Testis (tissue), 2 donors: ENCODE data around the gene VPS51.

ENCODE experiments used
- CTCF ChIP-seq, 3 experiments: fragments of 450-650 bp in 2 of 3; fragments of 200-600 bp in 1 of 3; sonication (generic) in 1 of 3; IDR thresholded peaks; one replicate each; pipeline ENCODE4 v1.5.1; 2016 to 2019; ENCODE audit warnings: antibody characterized with exemption in 3 of 3, mild to moderate bottlenecking in 2 of 3, moderate library complexity in 1 of 3
- POLR2A ChIP-seq: fragments of 450-650 bp; IDR thresholded peaks from one replicate; pipeline ENCODE4 v1.6.1; 2017; ENCODE audit warnings: antibody characterized with exemption, mild to moderate bottlenecking, moderate library complexity

- TF ChIP-seq CTCF (IDR thresholded peaks at IDR 0.05), result no peak
- no peak for TF ChIP-seq POLR2A
Observed at GRCh38 chr11:65148657-65149056, 52.6 kb downstream of the VPS51 start.
